MM.1S (cell line): ENCODE data around the gene TRIM15.
A peak's percentile ranks its signal among the peaks of the same experiment; 100 is the strongest.

Experiments used
- DNase-seq: peaks from one replicate; pipeline ENCODE4 v3.0.0-alpha.2; 2015
- H2AFZ ChIP-seq: fragments of 300-600 bp; sonication (generic); 2 replicates; pipeline ENCODE4 v1.6.0; 2016; ENCODE audit warnings: antibody characterized with exemption, low read length
- H3F3A ChIP-seq: fragments of 300-600 bp; sonication (generic); 2 replicates; pipeline ENCODE4 v1.6.1; 2016; ENCODE audit warnings: mild to moderate bottlenecking, antibody characterized with exemption, low read length, moderate library complexity, mixed read lengths; ENCODE audit not compliant: insufficient read depth
- H3K27ac ChIP-seq: fragments of 300-600 bp; sonication (generic); 2 replicates; pipeline ENCODE4 v1.5.1; 2016; ENCODE audit warnings: mild to moderate bottlenecking, low read length
- H3K27me3 ChIP-seq: fragments of 300-600 bp; sonication (generic); replicated peaks from 2 replicates; pipeline ENCODE4 v1.6.0; 2016; ENCODE audit warnings: low read length; ENCODE audit not compliant: insufficient read depth
- H3K36me3 ChIP-seq: fragments of 300-600 bp; sonication (generic); replicated peaks from 2 replicates; pipeline ENCODE4 v1.6.1; 2016; ENCODE audit warnings: mild to moderate bottlenecking, low read length, mixed read lengths; ENCODE audit not compliant: insufficient read depth
- H3K4me1 ChIP-seq: fragments of 300-600 bp; sonication (generic); 2 replicates; pipeline ENCODE4 v1.6.1; 2016; ENCODE audit warnings: low read length, mixed read lengths
- H3K4me2 ChIP-seq: fragments of 300-600 bp; sonication (generic); 2 replicates; pipeline ENCODE4 v1.6.0; 2016; ENCODE audit warnings: low read depth, low read length
- H3K4me3 ChIP-seq: fragments of 300-600 bp; sonication (generic); 2 replicates; pipeline ENCODE4 v1.5.1; 2016; ENCODE audit warnings: low read length, mixed read lengths
- H3K79me2 ChIP-seq: fragments of 300-600 bp; sonication (generic); 2 replicates; pipeline ENCODE4 v1.6.1; 2016; ENCODE audit warnings: mixed run types, low read length, mixed read lengths
- H3K9ac ChIP-seq: fragments of 300-600 bp; sonication (generic); 2 replicates; pipeline ENCODE4 v1.6.1; 2016; ENCODE audit warnings: low read length, mixed read lengths
- H3K9me2 ChIP-seq: fragments of 300-600 bp; sonication (generic); replicated peaks from 2 replicates; pipeline ENCODE4 v1.6.1; 2016; ENCODE audit warnings: mild to moderate bottlenecking, low read length, mixed read lengths; ENCODE audit not compliant: insufficient read depth
- H3K9me3 ChIP-seq: fragments of 300-600 bp; sonication (generic); replicated peaks from 2 replicates; pipeline ENCODE4 v1.6.1; 2016; ENCODE audit warnings: mild to moderate bottlenecking, low read length, mixed read lengths; ENCODE audit not compliant: insufficient read depth
- H4K20me1 ChIP-seq: fragments of 300-600 bp; sonication (generic); 2 replicates; pipeline ENCODE4 v1.6.1; 2016; ENCODE audit warnings: mild to moderate bottlenecking, low read length, moderate library complexity, mixed read lengths; ENCODE audit not compliant: insufficient read depth
- CTCF ChIP-seq: fragments of 300-600 bp; sonication (generic); IDR thresholded peaks from 2 replicates; pipeline ENCODE4 v1.5.1; 2016; ENCODE audit warnings: antibody characterized with exemption, low read length, mixed read lengths
- EZH2 ChIP-seq: fragments of 300-600 bp; sonication (generic); optimal IDR thresholded peaks from 2 replicates; pipeline ENCODE3; 2017; ENCODE audit warnings: low read depth, mild to moderate bottlenecking, antibody characterized with exemption, low read length, mixed read lengths
- EZH2phosphoT487 ChIP-seq: fragments of 300-600 bp; sonication (generic); IDR thresholded peaks from 2 replicates; pipeline ENCODE4 v1.6.1; 2018; ENCODE audit warnings: antibody characterized with exemption, low read length

The TRIM15 gene

GRCh38 chr6:30129265-30130178 lies 33.8 kb upstream of the TRIM15 start:
- no peak overlapping the region for H3K9ac ChIP-seq

GRCh38 chr6:30130179-30130679 lies 33.1 kb upstream of the TRIM15 start:
- H2AFZ ChIP-seq = no peak overlapping the region
- DNase-seq = no peak
- peak overlapping the region; percentile 1; the same call in 1 of the 2 replicates for H3K27ac ChIP-seq
- no peaks in the 10 kb centered on the region for H3K36me3 ChIP-seq
- no peaks in the 10 kb centered on the region for H3K9me2 ChIP-seq
- H3K9ac ChIP-seq = no peak overlapping the region
- H3K79me2 ChIP-seq = no peaks in the 10 kb centered on the region
- peaks cover 13% of the 10 kb centered on the region for H3K4me1 ChIP-seq
- peak overlapping the region; percentile 47; the same call in 1 of the 2 replicates for H3K4me3 ChIP-seq
- no peaks in the 10 kb centered on the region for H3K9me3 ChIP-seq
- H3F3A ChIP-seq = peaks cover 7% of the 10 kb centered on the region; the same call in 1 of the 2 replicates
- TF ChIP-seq CTCF = no peak
- TF ChIP-seq EZH2 = no peak
- TF ChIP-seq EZH2phosphoT487 = no peak
- H4K20me1 ChIP-seq = no peaks in the 10 kb centered on the region
- peak overlapping the region; percentile 59 for H3K4me2 ChIP-seq
- peaks cover 17% of the 10 kb centered on the region for H3K27me3 ChIP-seq

More at GRCh38 chr6:30129265-30130178, 33.8 kb upstream of the TRIM15 start:
- Histone ChIP-seq H2AFZ (no peak overlapping the region), H3K9me2 (no peaks in the 10 kb centered on the region), H3K27ac (no peak overlapping the region), H4K20me1 (no peaks in the 10 kb centered on the region), H3K4me3 (no peak overlapping the region), H3K36me3 (no peaks in the 10 kb centered on the region), H3K4me1 (peaks cover 13% of the 10 kb centered on the region), H3K79me2 (no peaks in the 10 kb centered on the region), H3K4me2 (peak overlapping the region; percentile 59; the same call in 1 of the 2 replicates), H3K9me3 (no peaks in the 10 kb centered on the region), H3F3A (peaks cover 7% of the 10 kb centered on the region; the same call in 1 of the 2 replicates), H3K27me3 (peaks cover 17% of the 10 kb centered on the region)
- TF ChIP-seq EZH2phosphoT487 (no peak), CTCF (no peak), EZH2 (no peak)
- no peak for DNase-seq

- Histone ChIP-seq H3K27ac (peak overlapping the region; percentile 1; the same call in 1 of the 2 replicates), H3K9ac (no peak overlapping the region), H3K4me2 (peak overlapping the region; percentile 59), H3K9me3 (no peaks in the 10 kb centered on the region), H3K4me1 (peaks cover 21% of the 10 kb centered on the region), H3K36me3 (no peaks in the 10 kb centered on the region), H3K79me2 (no peaks in the 10 kb centered on the region), H3K9me2 (no peaks in the 10 kb centered on the region), H3K4me3 (peak overlapping the region; percentile 47), H4K20me1 (no peaks in the 10 kb centered on the region), H3K27me3 (peaks cover 17% of the 10 kb centered on the region), H3F3A (peaks cover 8% of the 10 kb centered on the region), H2AFZ (peak overlapping the region; percentile 73)
- DNase-seq = peak; percentile 88
- TF ChIP-seq CTCF (peak; percentile 100), EZH2 (no peak), EZH2phosphoT487 (no peak)
Observed at GRCh38 chr6:30130887-30131862, 32.2 kb upstream of the TRIM15 start.
